Calu3 (cell line): ENCODE results near the gene SPRR3. TPM values are rescaled to one million over a fixed set of nuclear protein-coding genes. Genes with fewer than 3 reads are reported as not detected.
"Not testable (repeated sequence)": the region's sequence is repeated elsewhere in the genome, so short reads cannot be mapped to it uniquely, and the experiment has no call there.

Source experiments
- BruUV-seq: library from RNA; stranded (reverse); fragments of 400-500 nt; replicated peaks from 2 replicates; lab custom pipeline; 2021; lab: Mats Ljungman, UMichigan
- CTCF ChIA-PET: fragments of 300-600 bp; sonication (Branson Sonifier 250); formaldehyde crosslinking; loops from one replicate; lab custom pipeline; 2022; ENCODE audit warnings: antibody characterized with exemption; lab: Charles Lee
- DNase-seq: peaks from one replicate; pipeline ENCODE4 v3.0.0; 2022
- H3K27ac Mint-ChIP-seq: one replicate; pipeline ENCODE4 v1.8.0; 2022; ENCODE audit warnings: mixed read lengths; ENCODE audit not compliant: unreplicated experiment
- H3K27me3 Mint-ChIP-seq: one replicate; pipeline ENCODE4 v1.8.0; 2022; ENCODE audit warnings: mixed read lengths; ENCODE audit not compliant: unreplicated experiment
- H3K36me3 Mint-ChIP-seq: one replicate; pipeline ENCODE4 v1.8.0; 2022; ENCODE audit warnings: mild to moderate bottlenecking, moderate library complexity, mixed read lengths; ENCODE audit not compliant: insufficient read depth, unreplicated experiment
- H3K4me1 Mint-ChIP-seq: one replicate; pipeline ENCODE4 v1.8.0; 2022; ENCODE audit warnings: mild to moderate bottlenecking, low read depth, mixed read lengths; ENCODE audit not compliant: unreplicated experiment
- H3K4me3 Mint-ChIP-seq: one replicate; pipeline ENCODE4 v1.8.0; 2022; ENCODE audit warnings: mild to moderate bottlenecking, low read depth, moderate library complexity, mixed read lengths; ENCODE audit not compliant: unreplicated experiment
- H3K9me3 Mint-ChIP-seq: one replicate; pipeline ENCODE4 v1.8.0; 2022; ENCODE audit warnings: low read depth, mixed read lengths; ENCODE audit not compliant: unreplicated experiment
- intact Hi-C: fragments of 100-400 bp; cut with micrococcal nuclease; formaldehyde crosslinking; loops from one replicate; pipeline ENCODE4 v1.10.0; 2022; ENCODE audit not compliant: unreplicated experiment
- total RNA-seq: library from RNA; stranded (reverse); gene quantifications from 2 replicates; pipeline ENCODE4 v1.2.3, GENCODE V29; 2022
- TF ChIP-seq, protein P1 (sequence below): fragments of 200-600 bp; IDR thresholded peaks from one replicate; pipeline ENCODE4 v1.8.0; 2022; ENCODE audit warnings: antibody characterized with exemption; ENCODE audit not compliant: unreplicated experiment

The SPRR3 gene
- total RNA-seq, 1 experiment from 2014 or later: 6.2 TPM

DNA sequence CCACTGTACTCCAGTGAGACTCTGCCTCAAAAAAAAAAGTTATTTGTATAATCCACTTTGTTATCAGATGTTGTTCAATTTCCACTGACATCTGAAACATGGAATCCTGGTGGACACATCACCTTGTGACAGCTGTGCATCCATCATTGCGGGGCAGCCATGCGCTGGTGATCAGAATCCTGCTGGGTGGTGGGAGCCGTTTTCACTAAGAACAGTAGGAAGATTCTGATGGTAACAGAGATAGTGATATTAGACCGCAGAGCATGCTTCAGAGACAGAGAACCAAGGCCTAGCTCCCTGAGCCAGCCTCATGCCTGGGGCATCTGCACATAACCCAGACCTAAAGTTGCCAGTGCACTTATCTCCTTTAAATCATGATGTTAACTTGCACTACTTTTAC lies 3.1 kb upstream of the SPRR3 start:
- Mint-ChIP-seq H3K27ac (no peak overlapping the region), H3K36me3 (peaks cover 11% of the 10 kb centered on the region), H3K27me3 (no peaks in the 10 kb centered on the region), H3K4me1 (peaks cover 63% of the 10 kb centered on the region), H3K4me3 (no peak overlapping the region), H3K9me3 (peaks cover 5% of the 10 kb centered on the region)
- TF ChIP-seq, protein P1, sequence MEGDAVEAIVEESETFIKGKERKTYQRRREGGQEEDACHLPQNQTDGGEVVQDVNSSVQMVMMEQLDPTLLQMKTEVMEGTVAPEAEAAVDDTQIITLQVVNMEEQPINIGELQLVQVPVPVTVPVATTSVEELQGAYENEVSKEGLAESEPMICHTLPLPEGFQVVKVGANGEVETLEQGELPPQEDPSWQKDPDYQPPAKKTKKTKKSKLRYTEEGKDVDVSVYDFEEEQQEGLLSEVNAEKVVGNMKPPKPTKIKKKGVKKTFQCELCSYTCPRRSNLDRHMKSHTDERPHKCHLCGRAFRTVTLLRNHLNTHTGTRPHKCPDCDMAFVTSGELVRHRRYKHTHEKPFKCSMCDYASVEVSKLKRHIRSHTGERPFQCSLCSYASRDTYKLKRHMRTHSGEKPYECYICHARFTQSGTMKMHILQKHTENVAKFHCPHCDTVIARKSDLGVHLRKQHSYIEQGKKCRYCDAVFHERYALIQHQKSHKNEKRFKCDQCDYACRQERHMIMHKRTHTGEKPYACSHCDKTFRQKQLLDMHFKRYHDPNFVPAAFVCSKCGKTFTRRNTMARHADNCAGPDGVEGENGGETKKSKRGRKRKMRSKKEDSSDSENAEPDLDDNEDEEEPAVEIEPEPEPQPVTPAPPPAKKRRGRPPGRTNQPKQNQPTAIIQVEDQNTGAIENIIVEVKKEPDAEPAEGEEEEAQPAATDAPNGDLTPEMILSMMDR: no peak
- intact Hi-C loops: loop anchor here (5.0 kb wide), 1 partner anchor 34 kb away; the partner anchor contains the start of gene SPRR1B
- DNase-seq: no peak
- CTCF ChIA-PET: interaction anchor here (2.7 kb wide), 1 partner anchor 34 kb away, joined by 14 read pairs; no protein-coding TSS in a partner anchor
- BruUV-seq: no TSS peak

DNA sequence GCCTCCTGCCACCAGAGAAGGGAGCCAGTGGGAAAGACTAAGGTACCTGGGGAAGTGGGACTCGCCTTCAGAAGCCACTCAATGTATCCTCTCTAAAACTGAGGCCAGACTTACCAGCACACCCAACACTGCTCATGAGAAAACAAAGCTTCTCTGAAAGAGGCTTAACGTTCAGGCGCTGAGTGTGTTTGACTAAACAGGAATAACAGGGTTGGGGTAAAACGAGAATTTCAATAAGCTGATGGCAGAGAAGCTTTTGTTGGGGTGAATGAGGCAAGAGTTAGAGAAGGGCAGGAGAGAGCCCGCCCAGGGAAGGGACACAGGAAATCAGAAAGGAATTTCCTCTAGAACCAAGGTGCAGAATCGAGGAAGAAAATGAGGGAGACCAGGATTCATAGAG lies 1.7 kb upstream of the SPRR3 start:
- H3K27ac Mint-ChIP-seq: peak overlapping the region; percentile 90
- CTCF ChIA-PET: interaction anchor here (1.2 to 2.7 kb wide), 5 partner anchors 9 to 193 kb away, joined by 3 to 14 read pairs (median 5); no protein-coding TSS in a partner anchor
- H3K27me3 Mint-ChIP-seq: no peaks in the 10 kb centered on the region
- peaks cover 11% of the 10 kb centered on the region for H3K36me3 Mint-ChIP-seq
- peaks cover 72% of the 10 kb centered on the region for H3K4me1 Mint-ChIP-seq
- DNase-seq: no peak
- H3K9me3 Mint-ChIP-seq: peaks cover 5% of the 10 kb centered on the region
- BruUV-seq: no TSS peak
- intact Hi-C loops: loop anchor here (5.0 kb wide), 1 partner anchor 32 kb away; the partner anchor contains the start of gene SPRR1B
- TF ChIP-seq, protein P1: no peak
- H3K4me3 Mint-ChIP-seq: peak overlapping the region; percentile 32

DNA sequence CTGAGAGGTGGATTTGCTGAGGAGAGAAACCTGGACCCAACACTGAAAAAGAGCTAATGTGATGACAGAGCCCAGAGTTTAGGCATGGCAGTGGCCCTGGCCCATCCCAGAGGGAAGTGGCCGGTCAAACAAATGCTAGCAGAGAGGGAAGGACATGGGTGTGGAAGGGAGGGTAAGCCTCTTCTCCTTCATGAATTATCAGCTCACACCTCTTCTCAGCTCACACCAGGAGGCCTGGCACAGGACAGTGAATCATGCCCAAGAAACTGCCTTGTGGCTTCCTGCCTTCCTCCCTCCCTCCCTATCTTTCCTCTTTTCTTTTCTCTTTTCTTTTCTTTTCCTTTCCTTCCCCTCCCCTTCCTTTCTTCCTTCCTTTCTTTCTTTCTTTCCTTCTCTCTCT lies 1.3 kb upstream of the SPRR3 start:
- Mint-ChIP-seq H3K27ac (peak overlapping the region; percentile 90), H3K36me3 (peaks cover 11% of the 10 kb centered on the region), H3K4me3 (no peak overlapping the region), H3K9me3 (peaks cover 5% of the 10 kb centered on the region), H3K4me1 (peaks cover 72% of the 10 kb centered on the region), H3K27me3 (no peaks in the 10 kb centered on the region)
- TF ChIP-seq, protein P1: no peak
- BruUV-seq: no TSS peak
- CTCF ChIA-PET: interaction anchor here (0.6 to 2.7 kb wide), 6 partner anchors 9 to 358 kb away, joined by 3 to 19 read pairs (median 5); no protein-coding TSS in a partner anchor
- intact Hi-C loops: no loop called here
- no peak for DNase-seq

DNA sequence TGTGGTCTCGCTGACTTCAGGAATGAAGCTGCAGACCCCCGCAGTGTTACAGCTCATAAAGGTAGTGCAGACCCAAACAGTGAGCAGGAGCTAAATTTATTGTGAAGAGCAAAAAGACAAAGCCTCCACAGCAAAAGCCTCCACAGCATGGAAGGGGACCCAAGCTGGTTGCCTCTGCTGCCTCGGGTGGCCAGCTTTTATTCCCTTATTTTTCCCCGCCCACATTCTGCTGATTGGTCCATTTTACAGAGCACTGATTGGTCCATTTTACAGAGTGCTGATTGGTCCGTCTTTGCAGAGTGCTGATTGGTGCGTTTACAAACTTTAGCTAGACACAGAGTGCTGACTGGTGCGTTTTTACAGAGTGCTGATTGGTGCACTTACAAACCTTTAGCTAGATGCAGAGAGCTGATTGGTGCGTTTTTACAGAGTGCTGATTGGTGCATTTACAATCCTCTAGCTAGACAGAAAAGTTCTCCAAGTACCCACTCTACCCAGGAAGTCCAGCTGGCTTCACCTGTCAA lies 9.7 kb downstream of the SPRR3 start:
- CTCF ChIA-PET, DNase-seq, H3K9me3 Mint-ChIP-seq, H3K36me3 Mint-ChIP-seq, H3K4me3 Mint-ChIP-seq, BruUV-seq, H3K27me3 Mint-ChIP-seq, H3K4me1 Mint-ChIP-seq, intact Hi-C loops, H3K27ac Mint-ChIP-seq: not testable (repeated sequence)

DNA sequence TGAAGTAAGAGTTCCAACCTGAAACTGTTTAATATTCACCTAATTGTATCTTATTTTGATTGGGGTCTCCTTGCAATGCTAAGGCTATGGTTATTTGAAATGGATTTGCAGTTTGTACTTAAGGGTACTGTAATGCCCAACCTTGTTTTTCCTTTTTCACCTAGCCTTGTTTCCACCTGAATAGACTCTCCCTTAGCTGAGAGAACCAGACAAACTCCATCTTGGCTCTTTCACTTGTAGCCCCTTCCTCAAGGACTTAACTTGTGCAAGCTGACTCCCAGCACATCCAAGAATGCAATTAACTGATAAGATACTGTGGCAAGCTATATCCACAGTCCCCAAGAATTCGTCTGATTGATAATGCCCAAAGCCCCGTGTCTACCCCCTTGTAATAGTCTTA lies 20.3 kb downstream of the SPRR3 start:
- DNase-seq, H3K4me1 Mint-ChIP-seq, H3K27ac Mint-ChIP-seq: not testable (repeated sequence)

DNA sequence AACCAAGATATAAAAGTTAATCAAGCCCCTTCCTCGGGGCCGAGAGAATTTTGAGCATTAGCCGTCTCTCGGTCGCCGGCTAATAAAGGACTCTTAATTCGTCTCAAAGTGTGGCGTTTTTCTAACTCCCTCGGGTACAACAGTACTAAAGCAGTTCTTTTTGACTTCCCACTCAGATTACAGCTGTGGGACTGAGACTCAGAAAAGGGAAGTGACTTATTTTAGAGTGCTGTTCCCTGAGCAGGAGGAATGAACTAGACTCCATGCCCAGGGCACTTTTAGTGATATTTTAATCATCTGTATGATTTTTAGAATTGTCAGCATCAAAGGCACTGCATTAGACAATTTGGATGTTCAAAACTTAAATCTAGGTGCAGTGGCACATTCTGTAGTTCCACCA lies 20.8 kb downstream of the SPRR3 start:
- peaks cover 12% of the 10 kb centered on the region for H3K27me3 Mint-ChIP-seq
- H3K27ac Mint-ChIP-seq, H3K4me3 Mint-ChIP-seq, intact Hi-C loops, H3K4me1 Mint-ChIP-seq, H3K9me3 Mint-ChIP-seq, H3K36me3 Mint-ChIP-seq, DNase-seq, BruUV-seq: not testable (repeated sequence)
- CTCF ChIA-PET: interaction anchor here (1.5 kb wide), 1 partner anchor 10 kb away, joined by 3 read pairs; no protein-coding TSS in a partner anchor

More for the DNA sequence above, 20.3 kb downstream of the SPRR3 start:
- CTCF ChIA-PET: interaction anchor here (1.5 kb wide), 1 partner anchor 11 kb away, joined by 3 read pairs; no protein-coding TSS in a partner anchor
- intact Hi-C loops, H3K4me3 Mint-ChIP-seq, H3K9me3 Mint-ChIP-seq, H3K36me3 Mint-ChIP-seq, BruUV-seq: not testable (repeated sequence)
- peaks cover 12% of the 10 kb centered on the region for H3K27me3 Mint-ChIP-seq
